Body of pancreas (tissue), 4 donors: ENCODE results near the gene CHCHD3. TPM values are rescaled to one million over a fixed set of nuclear protein-coding genes. Genes with fewer than 3 reads are reported as not detected.

Experiments
- ATAC-seq: fragments of 150-250 bp; one replicate; pipeline ENCODE4 v1.9.1; 2016
- DNase-seq, 4 donors: peaks; one replicate each; pipeline ENCODE4 v3.0.0-alpha.2; 2019
- H3K27ac ChIP-seq, 4 donors: fragments of 200-600 bp; sonication (generic); 1 replicate in 3 of 4; 2 replicates in 1 of 4; pipeline versions ENCODE4 v1.5.1 to v1.6.1; 2016 to 2019; ENCODE audit warnings: mild to moderate bottlenecking in 1 of 4, mixed read lengths in 1 of 4, moderate library complexity in 1 of 4
- H3K27me3 ChIP-seq, 2 donors: fragments of 200-600 bp; sonication (generic); one replicate each; pipeline ENCODE4 v1.6.0; 2016; ENCODE audit warnings: mild to moderate bottlenecking in 1 of 2
- H3K36me3 ChIP-seq, 2 donors: fragments of 200-600 bp; sonication (generic); replicated peaks in 1 of 2; 2 replicates each; pipeline ENCODE4 v1.5.1; 2016; ENCODE audit warnings: low read depth in 2 of 2; ENCODE audit not compliant: insufficient read depth in 1 of 2
- H3K4me1 ChIP-seq: fragments of 200-600 bp; sonication (generic); one replicate; pipeline ENCODE4 v1.6.0; 2016
- H3K4me3 ChIP-seq, 2 donors: fragments of 200-600 bp; sonication (generic); 1 replicate in 1 of 2; 2 replicates in 1 of 2; pipeline ENCODE4 v1.5.1; 2016 to 2019
- H3K9me3 ChIP-seq, 3 donors: fragments of 200-600 bp; sonication (generic); 1 replicate in 2 of 3; 2 replicates in 1 of 3; pipeline ENCODE4 v1.5.1; 2016
- POLR2A ChIP-seq, 3 donors: fragments of 450-650 bp; IDR thresholded peaks; one replicate each; pipeline ENCODE4 v1.6.1; 2016; ENCODE audit warnings: antibody characterized with exemption in 3 of 3, mild to moderate bottlenecking in 2 of 3
- WGBS, 2 donors: methylation state at CpG; one replicate each; pipeline ENCODE4 v1.1.5; 2017; 5-methylcytosine and 5-hydroxymethylcytosine counted together
- intact Hi-C: fragments of 100-400 bp; cut with DNase I; formaldehyde crosslinking; loops from one replicate; pipeline ENCODE4 v1.15.1; 2023
- total RNA-seq, 2 donors: library from RNA; depleted of rRNA; stranded (reverse); fragments of >200 nt; gene quantifications; one replicate each; pipeline ENCODE4 v1.1.0, GENCODE V29; 2016
- TF ChIP-seq, protein P1 (sequence below), 7 experiments: fragments of 450-650 bp in 4 of 7; fragments of 200-600 bp in 3 of 7; sonication (generic) in 3 of 7; IDR thresholded peaks; one replicate each; pipeline ENCODE4 v1.5.1; 2016 to 2019; ENCODE audit warnings: antibody characterized with exemption in 7 of 7

Gene CHCHD3
- total RNA-seq, 2 donors from 2014 or later = 24.4 to 32.6 TPM

DNA sequence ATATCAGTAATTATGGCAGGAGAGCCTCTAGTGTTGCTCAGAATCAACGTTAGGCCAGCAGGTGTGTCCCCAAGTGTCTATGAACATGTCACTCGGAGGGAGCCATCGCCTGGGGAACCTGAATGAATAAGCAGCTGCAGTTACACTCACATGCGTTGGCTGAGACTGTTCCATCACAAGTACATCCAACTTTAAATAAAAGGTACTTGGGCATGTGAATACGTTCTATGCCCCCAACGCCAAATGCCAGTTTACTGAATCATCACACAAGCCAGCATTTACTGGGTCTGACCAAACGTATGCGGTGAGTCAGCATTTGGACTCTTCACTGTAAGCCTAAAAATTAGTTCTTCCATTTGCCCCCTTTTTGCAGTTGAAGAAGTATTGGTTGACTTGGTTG lies 298.1 kb downstream of the CHCHD3 start:
- no peak for DNase-seq
- Histone ChIP-seq H3K27ac (no peak overlapping the region), H3K4me3 (no peak overlapping the region), H3K4me1 (no peaks in the 10 kb centered on the region), H3K9me3 (no peaks in the 10 kb centered on the region), H3K36me3 (no peaks in the 10 kb centered on the region), H3K27me3 (no peaks in the 10 kb centered on the region)
- intact Hi-C loops = no loop called here
- WGBS, 2 donors = 91 to 94% methylated on average over 8 of the region's 8 CpGs
- no peak for ATAC-seq
- TF ChIP-seq POLR2A (IDR thresholded peaks at IDR 0.05) = no peak
- TF ChIP-seq, protein P1, sequence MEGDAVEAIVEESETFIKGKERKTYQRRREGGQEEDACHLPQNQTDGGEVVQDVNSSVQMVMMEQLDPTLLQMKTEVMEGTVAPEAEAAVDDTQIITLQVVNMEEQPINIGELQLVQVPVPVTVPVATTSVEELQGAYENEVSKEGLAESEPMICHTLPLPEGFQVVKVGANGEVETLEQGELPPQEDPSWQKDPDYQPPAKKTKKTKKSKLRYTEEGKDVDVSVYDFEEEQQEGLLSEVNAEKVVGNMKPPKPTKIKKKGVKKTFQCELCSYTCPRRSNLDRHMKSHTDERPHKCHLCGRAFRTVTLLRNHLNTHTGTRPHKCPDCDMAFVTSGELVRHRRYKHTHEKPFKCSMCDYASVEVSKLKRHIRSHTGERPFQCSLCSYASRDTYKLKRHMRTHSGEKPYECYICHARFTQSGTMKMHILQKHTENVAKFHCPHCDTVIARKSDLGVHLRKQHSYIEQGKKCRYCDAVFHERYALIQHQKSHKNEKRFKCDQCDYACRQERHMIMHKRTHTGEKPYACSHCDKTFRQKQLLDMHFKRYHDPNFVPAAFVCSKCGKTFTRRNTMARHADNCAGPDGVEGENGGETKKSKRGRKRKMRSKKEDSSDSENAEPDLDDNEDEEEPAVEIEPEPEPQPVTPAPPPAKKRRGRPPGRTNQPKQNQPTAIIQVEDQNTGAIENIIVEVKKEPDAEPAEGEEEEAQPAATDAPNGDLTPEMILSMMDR (IDR thresholded peaks at IDR 0.05) = no peak

- no peaks in the 10 kb centered on the region for H3K4me1 ChIP-seq
- TF ChIP-seq, protein P1 (IDR thresholded peaks at IDR 0.05) = no peak
- no peak for TF ChIP-seq POLR2A (IDR thresholded peaks at IDR 0.05)
- H3K4me3 ChIP-seq = no peak overlapping the region
- H3K9me3 ChIP-seq = no peaks in the 10 kb centered on the region
- ATAC-seq = no peak
- intact Hi-C loops = no loop called here
- H3K27me3 ChIP-seq = no peaks in the 10 kb centered on the region
- no peaks in the 10 kb centered on the region for H3K36me3 ChIP-seq
- DNase-seq = no peak
- WGBS, 2 donors = 86 to 87% methylated on average over 11 of the region's 11 CpGs
- no peak overlapping the region for H3K27ac ChIP-seq
Observed at GRCh38 chr7:132782777-132783640, 298.9 kb downstream of the CHCHD3 start.

DNA sequence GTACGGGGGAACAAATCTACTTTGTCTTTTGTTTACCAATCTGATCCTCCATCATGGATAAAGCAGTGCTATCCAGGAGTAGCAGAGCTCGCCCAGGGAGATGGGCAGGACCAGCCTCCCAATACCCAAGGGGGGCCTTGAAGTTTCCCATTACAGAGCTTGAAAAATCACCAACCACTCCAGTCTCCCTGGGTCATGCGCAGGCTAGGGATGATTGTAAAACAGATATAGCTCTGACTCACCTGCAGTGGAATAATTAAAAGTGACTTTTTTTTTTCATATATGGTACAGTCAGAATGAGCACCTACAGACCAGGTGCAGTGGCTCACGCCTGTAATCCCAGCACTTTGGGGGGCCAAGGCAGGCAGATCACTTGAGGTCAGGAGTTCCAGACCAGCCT lies 301.1 kb downstream of the CHCHD3 start:
- no peak overlapping the region for H3K27ac ChIP-seq
- DNase-seq (no peak), ATAC-seq (no peak)
- no peaks in the 10 kb centered on the region for H3K4me1 ChIP-seq
- no peaks in the 10 kb centered on the region for H3K9me3 ChIP-seq
- intact Hi-C loops = no loop called here
- TF ChIP-seq POLR2A (IDR thresholded peaks at IDR 0.05) = no peak
- TF ChIP-seq, protein P1 (IDR thresholded peaks at IDR 0.05) = no peak
- H3K4me3 ChIP-seq = no peak overlapping the region
- no peaks in the 10 kb centered on the region for H3K36me3 ChIP-seq
- no peaks in the 10 kb centered on the region for H3K27me3 ChIP-seq
- 84 to 96% methylated on average over 4 of the region's 4 CpGs for WGBS, 2 donors

DNA sequence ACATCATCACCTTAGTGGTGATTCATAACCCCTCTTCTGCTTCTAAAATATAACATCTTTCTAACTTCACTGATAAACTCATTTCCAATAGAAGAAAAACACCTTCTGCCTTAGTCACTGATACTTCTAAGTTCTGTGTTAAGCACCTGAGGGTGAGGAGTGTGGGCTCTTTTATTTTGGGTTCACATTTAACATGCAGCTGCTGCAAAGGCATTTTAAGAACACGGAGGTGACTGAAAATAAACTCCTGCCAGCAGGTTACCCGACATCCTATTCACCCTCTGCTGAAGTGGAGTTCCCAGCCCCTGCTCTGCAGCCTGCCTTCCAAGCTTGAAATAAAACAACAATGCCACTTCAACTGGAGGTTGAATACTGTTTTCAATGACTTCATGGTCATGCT lies 302.7 kb downstream of the CHCHD3 start:
- intact Hi-C loops = no loop called here
- Histone ChIP-seq H3K36me3 (no peaks in the 10 kb centered on the region), H3K4me3 (no peak overlapping the region), H3K27ac (no peak overlapping the region), H3K4me1 (no peaks in the 10 kb centered on the region), H3K9me3 (no peaks in the 10 kb centered on the region), H3K27me3 (no peaks in the 10 kb centered on the region)
- WGBS, 2 donors = 40 to 58% methylated on average over 2 of the region's 2 CpGs
- DNase-seq (no peak), ATAC-seq (no peak)
- no peak for TF ChIP-seq POLR2A (IDR thresholded peaks at IDR 0.05)
- TF ChIP-seq, protein P1 (IDR thresholded peaks at IDR 0.05) = no peak

GRCh38 chr7:132778761-132779160 lies 303.1 kb downstream of the CHCHD3 start:
- Histone ChIP-seq H3K9me3 (no peaks in the 10 kb centered on the region), H3K4me3 (no peak overlapping the region), H3K4me1 (no peaks in the 10 kb centered on the region), H3K27ac (no peak overlapping the region), H3K27me3 (no peaks in the 10 kb centered on the region), H3K36me3 (no peaks in the 10 kb centered on the region)
- 70 to 74% methylated on average over 4 of the region's 4 CpGs for WGBS, 2 donors
- DNase-seq (no peak), ATAC-seq (no peak)
- TF ChIP-seq POLR2A (IDR thresholded peaks at IDR 0.05) = no peak
- TF ChIP-seq, protein P1 (IDR thresholded peaks at IDR 0.05) = no peak
- intact Hi-C loops = no loop called here
